Activated naive CD4-positive, alpha-beta T cell treated with anti-CD3 and anti-CD28 coated beads, Interleukin-2, amount 50 U/mL, for 72 hours (primary cell): ENCODE data around the gene PCDH9. TPM values are rescaled to one million over a fixed set of nuclear protein-coding genes. Genes with fewer than 3 reads are reported as not detected.
"Not testable (repeated sequence)": the region's sequence is repeated elsewhere in the genome, so short reads cannot be mapped to it uniquely, and the experiment has no call there.

Experiments used
- ATAC-seq, 2 donors: fragments of 150-1000 bp; cut with Tn5 transposase; 2 replicates each; pipeline ENCODE4 v1.10.0; 2021; ENCODE audit warnings: mild to moderate bottlenecking in 2 of 2, moderate library complexity in 2 of 2
- DNase-seq, 2 donors: peaks; one replicate each; pipeline ENCODE4 v3.0.0; 2021 to 2022; ENCODE audit warnings: low spot score in 2 of 2
- H3K27ac Mint-ChIP-seq, 2 donors: one replicate each; pipeline ENCODE4 v1.8.0; 2022; ENCODE audit warnings: mild to moderate bottlenecking in 2 of 2, mixed read lengths in 2 of 2
- H3K36me3 Mint-ChIP-seq, 2 donors: one replicate each; pipeline ENCODE4 v1.8.0; 2022; ENCODE audit warnings: mixed read lengths in 2 of 2
- H3K9me3 Mint-ChIP-seq, 2 donors: one replicate each; pipeline ENCODE4 v1.8.0; 2022; ENCODE audit warnings: mixed read lengths in 2 of 2
- total RNA-seq, 2 donors: library from RNA; stranded (reverse); gene quantifications; one replicate each; pipeline ENCODE4 v1.2.3, GENCODE V29; 2022

The PCDH9 gene
- total RNA-seq, 2 donors from 2014 or later, result 0.16 to 0.48 TPM

- H3K27ac Mint-ChIP-seq, result no peak overlapping the region
- H3K9me3 Mint-ChIP-seq, result peaks cover 4 to 14% of the 10 kb centered on the region in 2 donors
- no peak for DNase-seq
- no peaks in the 10 kb centered on the region for H3K36me3 Mint-ChIP-seq
- no peak for ATAC-seq
Measured at GRCh38 chr13:66807251-66807650, 422.9 kb downstream of the PCDH9 start.

- peaks cover 4 to 10% of the 10 kb centered on the region in 2 donors for H3K9me3 Mint-ChIP-seq
- H3K36me3 Mint-ChIP-seq, result no peaks in the 10 kb centered on the region
- no peak overlapping the region for H3K27ac Mint-ChIP-seq
- DNase-seq, result no peak
- no peak for ATAC-seq
Measured at GRCh38 chr13:66805657-66806056, 424.5 kb downstream of the PCDH9 start.

- Mint-ChIP-seq H3K36me3 (no peaks in the 10 kb centered on the region), H3K9me3 (peaks cover 4 to 13% of the 10 kb centered on the region in 2 donors), H3K27ac (peak overlapping the region in 1 of 2 donors; percentile 16)
- DNase-seq (no peak), ATAC-seq (no peak)
Measured at GRCh38 chr13:66803808-66804456, 426.2 kb downstream of the PCDH9 start.

- H3K27ac Mint-ChIP-seq, result no peak overlapping the region
- peaks cover 4 to 13% of the 10 kb centered on the region in 2 donors for H3K9me3 Mint-ChIP-seq
- DNase-seq (no peak), ATAC-seq (no peak)
- no peaks in the 10 kb centered on the region for H3K36me3 Mint-ChIP-seq
Measured at GRCh38 chr13:66803013-66803807, 426.9 kb downstream of the PCDH9 start.

GRCh38 chr13:66795636-66796035, 434.5 kb downstream of the PCDH9 start:
- no peak for DNase-seq
- no peak overlapping the region for H3K27ac Mint-ChIP-seq
- no peaks in the 10 kb centered on the region for H3K36me3 Mint-ChIP-seq
- peaks cover 0 to 7% of the 10 kb centered on the region in 2 donors for H3K9me3 Mint-ChIP-seq
- no peak for ATAC-seq

- H3K27ac Mint-ChIP-seq, result no peak overlapping the region
- H3K9me3 Mint-ChIP-seq, result peaks cover 0 to 4% of the 10 kb centered on the region in 2 donors
- DNase-seq (no peak), ATAC-seq (no peak)
- no peaks in the 10 kb centered on the region for H3K36me3 Mint-ChIP-seq
Measured at GRCh38 chr13:66794340-66795031, 435.6 kb downstream of the PCDH9 start.

- DNase-seq, result no peak
- ATAC-seq, result no peak
- Mint-ChIP-seq H3K27ac (no peak overlapping the region), H3K9me3 (peaks cover 0 to 4% of the 10 kb centered on the region in 2 donors), H3K36me3 (no peaks in the 10 kb centered on the region)
Measured at GRCh38 chr13:66790861-66791260, 439.3 kb downstream of the PCDH9 start.

GRCh38 chr13:66781241-66781640, 448.9 kb downstream of the PCDH9 start:
- ATAC-seq (no peak), DNase-seq (no peak)
- H3K9me3 Mint-ChIP-seq, result peaks cover 3 to 5% of the 10 kb centered on the region in 2 donors
- H3K36me3 Mint-ChIP-seq, result no peaks in the 10 kb centered on the region
- no peak overlapping the region for H3K27ac Mint-ChIP-seq

- Mint-ChIP-seq H3K36me3 (no peaks in the 10 kb centered on the region), H3K27ac (no peak overlapping the region), H3K9me3 (peaks cover 3 to 7% of the 10 kb centered on the region in 2 donors)
- ATAC-seq, result no peak
- no peak for DNase-seq
Measured at GRCh38 chr13:66780814-66781213, 449.3 kb downstream of the PCDH9 start.

- no peak overlapping the region for H3K27ac Mint-ChIP-seq
- DNase-seq (no peak), ATAC-seq (no peak)
- no peaks in the 10 kb centered on the region for H3K36me3 Mint-ChIP-seq
- H3K9me3 Mint-ChIP-seq, result peaks cover 3 to 11% of the 10 kb centered on the region in 2 donors
Measured at GRCh38 chr13:66778461-66778860, 451.7 kb downstream of the PCDH9 start.

- Mint-ChIP-seq H3K9me3 (peaks cover 0 to 16% of the 10 kb centered on the region in 2 donors), H3K36me3 (no peaks in the 10 kb centered on the region), H3K27ac (no peak overlapping the region)
- ATAC-seq (no peak), DNase-seq (no peak)
Measured at GRCh38 chr13:66775196-66775595, 454.9 kb downstream of the PCDH9 start.

- Mint-ChIP-seq H3K9me3 (peaks cover 0 to 16% of the 10 kb centered on the region in 2 donors), H3K36me3 (no peaks in the 10 kb centered on the region), H3K27ac (no peak overlapping the region)
- ATAC-seq (no peak), DNase-seq (no peak)
Measured at GRCh38 chr13:66774046-66774445, 456.1 kb downstream of the PCDH9 start.

- Mint-ChIP-seq H3K27ac (no peak overlapping the region), H3K9me3 (peaks cover 11 to 14% of the 10 kb centered on the region in 2 donors), H3K36me3 (peaks cover 10 to 13% of the 10 kb centered on the region in 2 donors)
- ATAC-seq (no peak), DNase-seq (no peak)
Measured at GRCh38 chr13:66765559-66765958, 464.6 kb downstream of the PCDH9 start.

- not testable (repeated sequence) for ATAC-seq, H3K27ac Mint-ChIP-seq, DNase-seq
- Mint-ChIP-seq H3K9me3 (peaks cover 11 to 27% of the 10 kb centered on the region in 2 donors), H3K36me3 (peaks cover 10 to 13% of the 10 kb centered on the region in 2 donors)
Measured at GRCh38 chr13:66760678-66761077, 469.5 kb downstream of the PCDH9 start.

GRCh38 chr13:66759919-66760318, 470.2 kb downstream of the PCDH9 start:
- DNase-seq (no peak), ATAC-seq (no peak)
- H3K36me3 Mint-ChIP-seq, result peaks cover 10 to 13% of the 10 kb centered on the region in 2 donors
- peaks cover 9 to 27% of the 10 kb centered on the region in 2 donors for H3K9me3 Mint-ChIP-seq
- H3K27ac Mint-ChIP-seq, result no peak overlapping the region

- Mint-ChIP-seq H3K9me3 (peaks cover 16 to 19% of the 10 kb centered on the region in 2 donors), H3K27ac (no peak overlapping the region), H3K36me3 (peaks cover 5 to 6% of the 10 kb centered on the region in 2 donors)
- ATAC-seq (no peak), DNase-seq (no peak)
Measured at GRCh38 chr13:66751691-66752090, 478.4 kb downstream of the PCDH9 start.

- Mint-ChIP-seq H3K27ac (no peak overlapping the region), H3K9me3 (peaks cover 16 to 19% of the 10 kb centered on the region in 2 donors), H3K36me3 (peaks cover 5 to 6% of the 10 kb centered on the region in 2 donors)
- DNase-seq (no peak), ATAC-seq (peak; percentile 49 to 98)
Measured at GRCh38 chr13:66748712-66749111, 481.4 kb downstream of the PCDH9 start.
